HEK293 (cell line): ENCODE results near the gene MRPS18B.
"Not testable (repeated sequence)": the region's sequence is repeated elsewhere in the genome, so short reads cannot be mapped to it uniquely, and the experiment has no call there.

Experiments used
- CTCF ChIA-PET: fragments of 350-600 bp; formaldehyde crosslinking; extraction: SDS; loops from one replicate; lab custom pipeline; 2021; ENCODE audit warnings: antibody characterized with exemption; lab: Yijun Ruan, JAX
- POLR2A ChIA-PET: fragments of 300-600 bp; formaldehyde crosslinking; extraction: SDS; loops from one replicate; lab custom pipeline; 2020; ENCODE audit warnings: antibody characterized with exemption, inconsistent platforms; lab: Yijun Ruan, JAX
- H3K27ac ChIP-seq: fragments of 200-500 bp; sonication (Bioruptor generic); 2 replicates; pipeline ENCODE4 v1.5.1; 2014; ENCODE audit warnings: low read depth, low read length, control low read depth, inconsistent platforms; ENCODE audit errors: extremely low read depth
- H3K36me3 ChIP-seq, 2 experiments: fragments of 200-500 bp in 1 of 2; sonication (Bioruptor generic) in 1 of 2; 1 replicate in 1 of 2; 2 replicates in 1 of 2; pipeline ENCODE4 v1.5.1; 2014 to 2017; ENCODE audit warnings: inconsistent platforms in 2 of 2, low read length in 2 of 2; ENCODE audit not compliant: control insufficient read depth in 2 of 2, insufficient read depth in 1 of 2
- H3K4me1 ChIP-seq: fragments of 200-500 bp; sonication (Bioruptor generic); 2 replicates; pipeline ENCODE4 v1.5.1; 2014; ENCODE audit warnings: mild to moderate bottlenecking, low read length, inconsistent platforms; ENCODE audit not compliant: control insufficient read depth, insufficient read depth
- H3K4me3 ChIP-seq: 2 replicates; pipeline ENCODE4 v1.5.1; 2011; ENCODE audit warnings: low read depth, mild to moderate bottlenecking, control low read depth, low read length, moderate library complexity
- H3K9me3 ChIP-seq: fragments of 200-500 bp; sonication (Bioruptor generic); 2 replicates; pipeline ENCODE4 v1.5.1; 2014; ENCODE audit warnings: low read depth, low read length, inconsistent platforms; ENCODE audit not compliant: control insufficient read depth, insufficient read depth
- CTCF ChIP-seq: fragments of 450-650 bp; formaldehyde crosslinking; IDR thresholded peaks from 2 replicates; pipeline ENCODE4 v1.5.1; 2016; ENCODE audit warnings: missing biosample characterization, missing genetic modification characterization
- EGR2 ChIP-seq: fragments of 450-650 bp; formaldehyde crosslinking; IDR thresholded peaks from 2 replicates; pipeline ENCODE4 v1.5.1; 2016; ENCODE audit warnings: low read depth, missing biosample characterization, missing genetic modification characterization
- IKZF3 ChIP-seq: fragments of 450-650 bp; IDR thresholded peaks from 2 replicates; pipeline ENCODE4 v1.5.0; 2018; ENCODE audit warnings: missing biosample characterization, mild to moderate bottlenecking, missing genetic modification characterization, moderate library complexity
- MYNN ChIP-seq: fragments of 450-650 bp; formaldehyde crosslinking; IDR thresholded peaks from 2 replicates; pipeline ENCODE4 v1.5.1; 2016; ENCODE audit warnings: missing biosample characterization, missing genetic modification characterization, borderline replicate concordance
- SP7 ChIP-seq: fragments of 450-650 bp; formaldehyde crosslinking; IDR thresholded peaks from 2 replicates; pipeline ENCODE4 v1.5.1; 2016; ENCODE audit warnings: missing biosample characterization, missing genetic modification characterization
- ZBTB17 ChIP-seq: fragments of 450-650 bp; formaldehyde crosslinking; IDR thresholded peaks from 2 replicates; pipeline ENCODE4 v1.5.1; 2016; ENCODE audit warnings: missing biosample characterization, missing genetic modification characterization
- ZBTB20 ChIP-seq: fragments of 450-650 bp; formaldehyde crosslinking; IDR thresholded peaks from 2 replicates; pipeline ENCODE4 v1.5.1; 2016; ENCODE audit warnings: missing biosample characterization, missing genetic modification characterization
- ZBTB48 ChIP-seq: fragments of 450-650 bp; formaldehyde crosslinking; IDR thresholded peaks from 2 replicates; pipeline ENCODE4 v1.5.1; 2016; ENCODE audit warnings: missing biosample characterization, missing genetic modification characterization
- ZFHX2 ChIP-seq: fragments of 450-650 bp; formaldehyde crosslinking; conservative IDR thresholded peaks from 2 replicates; pipeline ENCODE4 v1.5.1; 2016; ENCODE audit warnings: missing biosample characterization, missing genetic modification characterization
- ZFP37 ChIP-seq: fragments of 450-650 bp; formaldehyde crosslinking; IDR thresholded peaks from 2 replicates; pipeline ENCODE4 v1.5.1; 2016; ENCODE audit warnings: missing biosample characterization, missing genetic modification characterization
- ZNF121 ChIP-seq: fragments of 450-650 bp; formaldehyde crosslinking; IDR thresholded peaks from 2 replicates; pipeline ENCODE4 v1.5.1; 2016; ENCODE audit warnings: missing biosample characterization, missing genetic modification characterization
- ZNF2 ChIP-seq: fragments of 450-650 bp; formaldehyde crosslinking; IDR thresholded peaks from 2 replicates; pipeline ENCODE4 v1.5.1; 2016; ENCODE audit warnings: missing biosample characterization, missing genetic modification characterization
- ZNF362 ChIP-seq: fragments of 450-650 bp; formaldehyde crosslinking; IDR thresholded peaks from 2 replicates; pipeline ENCODE4 v1.5.1; 2016; ENCODE audit warnings: missing biosample characterization, missing genetic modification characterization
- ZNF394 ChIP-seq: fragments of 450-650 bp; formaldehyde crosslinking; IDR thresholded peaks from 2 replicates; pipeline ENCODE4 v1.5.1; 2016; ENCODE audit warnings: missing biosample characterization, missing genetic modification characterization, mild to moderate bottlenecking, moderate library complexity, borderline replicate concordance
- ZNF600 ChIP-seq: fragments of 450-650 bp; formaldehyde crosslinking; IDR thresholded peaks from 2 replicates; pipeline ENCODE4 v1.5.1; 2016; ENCODE audit warnings: missing biosample characterization, missing genetic modification characterization
- ZNF639 ChIP-seq: fragments of 450-650 bp; formaldehyde crosslinking; IDR thresholded peaks from 2 replicates; pipeline ENCODE4 v1.5.1; 2016; ENCODE audit warnings: missing biosample characterization, missing genetic modification characterization
- ZNF654 ChIP-seq: fragments of 450-650 bp; formaldehyde crosslinking; IDR thresholded peaks from 2 replicates; pipeline ENCODE4 v1.5.1; 2016; ENCODE audit warnings: low read depth, missing biosample characterization, missing genetic modification characterization
- ZNF791 ChIP-seq: fragments of 450-650 bp; formaldehyde crosslinking; IDR thresholded peaks from 2 replicates; pipeline ENCODE4 v1.5.1; 2016; ENCODE audit warnings: missing biosample characterization, missing genetic modification characterization

MRPS18B gene

GRCh38 chr6:30597315-30598144, 20.1 kb upstream of the MRPS18B start:
- peak; percentile 34; the same call in 1 of the 2 replicates for TF ChIP-seq IKZF3 (tag by site-specific recombination)
- peak; percentile 47; the same call in 1 of the 2 replicates for TF ChIP-seq ZFP37 (tag by site-specific recombination)
- TF ChIP-seq ZNF639 (tag by site-specific recombination) = peak; percentile 42; the same call in 1 of the 2 replicates
- peak; percentile 86 for TF ChIP-seq ZFHX2 (tag by site-specific recombination)
- TF ChIP-seq SP7 (tag by site-specific recombination) = peak; percentile 32; the same call in 1 of the 2 replicates
- TF ChIP-seq CTCF (tag by site-specific recombination) = peak; percentile 65
- peak; percentile 72; the same call in 1 of the 2 replicates for TF ChIP-seq ZNF600 (tag by site-specific recombination)
- peak; percentile 62 for TF ChIP-seq ZNF2 (tag by site-specific recombination)
- TF ChIP-seq ZNF362 = peak; percentile 83
- TF ChIP-seq ZNF654 (tag by site-specific recombination) = peak; percentile 71
- TF ChIP-seq ZBTB20 (tag by site-specific recombination) = peak; percentile 45
- peak; percentile 81 for TF ChIP-seq EGR2 (tag by site-specific recombination)
- peak; percentile 55; the same call in 1 of the 2 replicates for TF ChIP-seq ZBTB17 (tag by site-specific recombination)
- POLR2A ChIA-PET = interaction anchor here (0.6 to 14.9 kb wide), 18 partner anchors 8 to 133 kb away, joined by 3 to 197 read pairs (median 6); partner anchors contain the start of genes ABCF1, GNL1, MRPS18B and PPP1R10
- CTCF ChIA-PET = interaction anchor here (0.6 to 9.8 kb wide), 39 partner anchors 10 to 1004 kb away, joined by 3 to 121 read pairs (median 5); partner anchors contain the start of genes C6orf136, DHX16 and VARS2

GRCh38 chr6:30598912-30599624, 18.6 kb upstream of the MRPS18B start:
- H3K36me3 ChIP-seq = peaks cover 35 to 57% of the 10 kb centered on the region in 2 experiments
- H3K27ac ChIP-seq = 0 out of 2 replicates have a peak overlapping the region, but pooled peaks have one; percentile 2
- H3K4me3 ChIP-seq = no peak overlapping the region
- no peaks in the 10 kb centered on the region for H3K4me1 ChIP-seq
- POLR2A ChIA-PET = interaction anchor here (0.6 to 14.9 kb wide), 11 partner anchors 12 to 132 kb away, joined by 3 to 197 read pairs (median 4); partner anchors contain the start of genes ABCF1, MRPS18B and PPP1R10
- H3K9me3 ChIP-seq = no peaks in the 10 kb centered on the region
- CTCF ChIA-PET = interaction anchor here (0.6 to 9.8 kb wide), 13 partner anchors 11 to 488 kb away, joined by 3 to 121 read pairs (median 19); no protein-coding TSS in a partner anchor
- TF ChIP-seq ZNF121 (tag by site-specific recombination) = peak; percentile 38; the same call in 1 of the 2 replicates
- TF ChIP-seq ZNF600 (tag by site-specific recombination) = peak; percentile 96
- TF ChIP-seq IKZF3 (tag by site-specific recombination) = peak; percentile 52; the same call in 1 of the 2 replicates
- TF ChIP-seq ZNF394 = peak; percentile 73; the same call in 1 of the 2 replicates
- peak; percentile 84 for TF ChIP-seq ZNF362
- TF ChIP-seq ZNF791 (tag by site-specific recombination) = no peak
- TF ChIP-seq ZBTB48 (tag by site-specific recombination) = no peak
- no peak for TF ChIP-seq MYNN

More at GRCh38 chr6:30597315-30598144, 20.1 kb upstream of the MRPS18B start:
- not testable (repeated sequence) for H3K27ac ChIP-seq, H3K9me3 ChIP-seq, H3K4me1 ChIP-seq, H3K4me3 ChIP-seq
- peaks cover 33 to 54% of the 10 kb centered on the region in 2 experiments for H3K36me3 ChIP-seq
